Upper lobe of left lung (tissue), 6 donors: ENCODE data around the gene DBH. TPM values are rescaled to one million over a fixed set of nuclear protein-coding genes. Genes with fewer than 3 reads are reported as not detected.

Experiments
- ATAC-seq, 2 donors: fragments of 200-7000 bp; cut with Tn5 transposase; one replicate each; pipeline ENCODE4 v1.9.1; 2022; ENCODE audit warnings: mild to moderate bottlenecking in 2 of 2, moderate library complexity in 2 of 2; ENCODE audit not compliant: low FRiP score in 2 of 2
- DNase-seq, 2 donors: peaks; one replicate each; pipeline ENCODE4 v3.0.0-alpha.2; 2019 to 2020
- H3K27ac ChIP-seq, 4 donors: fragments of 200-600 bp; sonication (generic); one replicate each; pipeline ENCODE4 v1.5.1; 2016 to 2019
- H3K27me3 ChIP-seq, 4 donors: fragments of 200-600 bp; sonication (generic); one replicate each; pipeline ENCODE4 v1.5.1; 2017 to 2019
- H3K36me3 ChIP-seq, 4 donors: fragments of 200-600 bp; sonication (generic); one replicate each; pipeline ENCODE4 v1.5.1; 2016 to 2019
- H3K4me1 ChIP-seq, 4 donors: fragments of 200-600 bp; sonication (generic); one replicate each; pipeline ENCODE4 v1.5.1; 2018 to 2019
- H3K4me3 ChIP-seq, 4 donors: fragments of 200-600 bp; sonication (generic); one replicate each; pipeline ENCODE4 v1.5.1; 2017 to 2019; ENCODE audit warnings: mild to moderate bottlenecking in 2 of 4, moderate library complexity in 1 of 4
- H3K9me3 ChIP-seq, 4 donors: fragments of 200-600 bp; sonication (generic); one replicate each; pipeline ENCODE4 v1.5.1; 2018 to 2019
- EP300 ChIP-seq, 4 donors: sonication (generic); formaldehyde crosslinking; IDR thresholded peaks; one replicate each; pipeline ENCODE4 v1.5.1; 2017; ENCODE audit warnings: antibody characterized with exemption in 4 of 4, control low read depth in 2 of 4
- POLR2A ChIP-seq, 4 donors: fragments of 450-650 bp; IDR thresholded peaks; one replicate each; pipeline ENCODE4 v1.5.1; 2016 to 2017; ENCODE audit warnings: antibody characterized with exemption in 4 of 4, mild to moderate bottlenecking in 2 of 4
- POLR2AphosphoS5 ChIP-seq, 2 donors: sonication (generic); formaldehyde crosslinking; IDR thresholded peaks; one replicate each; pipeline ENCODE4 v1.5.1; 2017; ENCODE audit warnings: antibody characterized with exemption in 2 of 2
- WGBS, 2 donors: methylation state at CpG; one replicate each; pipeline ENCODE4 v1.1.5; 2017 to 2018; 5-methylcytosine and 5-hydroxymethylcytosine counted together
- total RNA-seq, 6 donors: library from RNA; depleted of rRNA in 4 of 6; stranded (reverse); fragments of >200 nt in 4 of 6; gene quantifications; one replicate each; pipeline versions ENCODE4 v1.1.0 to v1.2.1, GENCODE V29; 2016 to 2021
- TF ChIP-seq, protein P1 (sequence below), 6 experiments: fragments of 450-650 bp in 4 of 6; fragments of 200-600 bp in 2 of 6; sonication (generic) in 2 of 6; IDR thresholded peaks; one replicate each; pipeline ENCODE4 v1.5.1; 2016 to 2019; ENCODE audit warnings: antibody characterized with exemption in 6 of 6
- donor health status: DM: no; HTN: no; CAD: no; lungs with moderate emphysema.
- donor health status: DM: no; HTN: yes; CAD: no; lungs with severe emphysema.

Gene DBH
- total RNA-seq, 6 donors from 2014 or later = 0.27 TPM; not detected in 5

DNA sequence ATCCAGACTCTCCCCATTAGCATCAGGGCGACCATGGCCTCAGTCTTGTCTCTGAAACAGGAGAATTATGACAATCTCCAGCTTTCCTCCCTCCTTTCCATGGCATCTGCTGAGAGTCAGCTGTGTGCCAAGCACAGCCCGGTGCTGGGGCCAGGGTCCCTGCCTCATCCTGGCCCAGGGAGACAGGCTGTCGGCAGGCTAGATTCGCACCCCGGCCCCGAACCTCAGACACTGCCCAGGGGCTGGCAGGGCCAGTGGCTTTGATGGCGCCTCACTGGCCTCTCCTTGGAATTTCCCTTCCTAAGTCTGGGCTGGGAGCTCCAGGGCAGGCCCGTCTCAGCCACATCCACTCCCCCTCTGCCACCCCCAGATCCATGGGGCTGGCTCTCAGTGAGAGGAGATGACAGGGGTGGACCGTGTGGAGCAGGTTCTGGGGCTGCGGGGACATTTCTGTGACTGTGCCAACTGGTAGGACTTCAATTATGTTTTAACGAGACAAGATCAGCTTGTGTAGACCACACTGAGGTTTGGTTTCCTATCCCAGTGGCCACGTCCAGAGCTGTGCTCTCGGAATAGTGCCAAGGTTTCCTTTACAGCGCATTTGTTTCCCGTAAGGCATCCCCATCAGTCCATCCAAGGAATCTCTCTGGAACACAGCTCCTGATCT, 42.4 kb upstream of the DBH start:
- ATAC-seq (no peak), DNase-seq (peak in 1 of 2 donors; percentile 65)
- Histone ChIP-seq H3K4me3 (no peak overlapping the region), H3K9me3 (peaks cover 6 to 26% (median 24%) of the 10 kb centered on the region in 4 donors), H3K36me3 (no peaks in the 10 kb centered on the region), H3K4me1 (no peaks in the 10 kb centered on the region), H3K27me3 (no peaks in the 10 kb centered on the region), H3K27ac (no peak overlapping the region)
- TF ChIP-seq EP300 (IDR thresholded peaks at IDR 0.05) (no peak), POLR2A (IDR thresholded peaks at IDR 0.05) (no peak), POLR2AphosphoS5 (IDR thresholded peaks at IDR 0.05) (no peak)
- TF ChIP-seq, protein P1, sequence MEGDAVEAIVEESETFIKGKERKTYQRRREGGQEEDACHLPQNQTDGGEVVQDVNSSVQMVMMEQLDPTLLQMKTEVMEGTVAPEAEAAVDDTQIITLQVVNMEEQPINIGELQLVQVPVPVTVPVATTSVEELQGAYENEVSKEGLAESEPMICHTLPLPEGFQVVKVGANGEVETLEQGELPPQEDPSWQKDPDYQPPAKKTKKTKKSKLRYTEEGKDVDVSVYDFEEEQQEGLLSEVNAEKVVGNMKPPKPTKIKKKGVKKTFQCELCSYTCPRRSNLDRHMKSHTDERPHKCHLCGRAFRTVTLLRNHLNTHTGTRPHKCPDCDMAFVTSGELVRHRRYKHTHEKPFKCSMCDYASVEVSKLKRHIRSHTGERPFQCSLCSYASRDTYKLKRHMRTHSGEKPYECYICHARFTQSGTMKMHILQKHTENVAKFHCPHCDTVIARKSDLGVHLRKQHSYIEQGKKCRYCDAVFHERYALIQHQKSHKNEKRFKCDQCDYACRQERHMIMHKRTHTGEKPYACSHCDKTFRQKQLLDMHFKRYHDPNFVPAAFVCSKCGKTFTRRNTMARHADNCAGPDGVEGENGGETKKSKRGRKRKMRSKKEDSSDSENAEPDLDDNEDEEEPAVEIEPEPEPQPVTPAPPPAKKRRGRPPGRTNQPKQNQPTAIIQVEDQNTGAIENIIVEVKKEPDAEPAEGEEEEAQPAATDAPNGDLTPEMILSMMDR (IDR thresholded peaks at IDR 0.05) = no peak
- 75 to 81% methylated on average over 11 to 15 of the region's 15 CpGs for WGBS, 2 donors

DNA sequence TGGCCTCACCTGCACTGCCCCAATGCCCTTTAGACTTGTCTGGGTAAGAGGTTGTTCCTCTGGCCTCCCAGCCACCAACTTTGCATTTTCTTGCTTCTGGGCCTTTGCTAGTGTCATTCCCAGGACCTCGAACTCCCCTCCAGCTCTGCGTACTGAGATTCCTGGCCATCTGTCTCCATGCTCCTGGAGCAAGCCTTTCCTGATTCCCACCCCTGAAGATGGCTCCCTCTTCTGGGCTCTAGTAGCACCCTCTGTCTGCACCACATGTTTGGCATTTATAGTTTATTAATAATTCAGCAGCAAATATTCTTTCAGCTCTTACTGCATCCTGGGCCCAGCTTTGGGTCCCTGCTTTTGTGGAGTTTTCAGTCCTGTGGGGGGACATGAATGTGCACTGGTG, 41.9 kb upstream of the DBH start:
- 90 to 95% methylated on average over 2 of the region's 2 CpGs for WGBS, 2 donors
- Histone ChIP-seq H3K27me3 (no peaks in the 10 kb centered on the region), H3K36me3 (no peaks in the 10 kb centered on the region), H3K9me3 (peaks cover 6 to 31% (median 24%) of the 10 kb centered on the region in 4 donors), H3K27ac (no peak overlapping the region), H3K4me3 (no peak overlapping the region), H3K4me1 (no peaks in the 10 kb centered on the region)
- no peak for TF ChIP-seq EP300 (IDR thresholded peaks at IDR 0.05)
- TF ChIP-seq POLR2AphosphoS5 (IDR thresholded peaks at IDR 0.05) = no peak
- TF ChIP-seq POLR2A (IDR thresholded peaks at IDR 0.05) = no peak
- TF ChIP-seq, protein P1 (IDR thresholded peaks at IDR 0.05) = no peak
- no peak for DNase-seq
- ATAC-seq = no peak

DNA sequence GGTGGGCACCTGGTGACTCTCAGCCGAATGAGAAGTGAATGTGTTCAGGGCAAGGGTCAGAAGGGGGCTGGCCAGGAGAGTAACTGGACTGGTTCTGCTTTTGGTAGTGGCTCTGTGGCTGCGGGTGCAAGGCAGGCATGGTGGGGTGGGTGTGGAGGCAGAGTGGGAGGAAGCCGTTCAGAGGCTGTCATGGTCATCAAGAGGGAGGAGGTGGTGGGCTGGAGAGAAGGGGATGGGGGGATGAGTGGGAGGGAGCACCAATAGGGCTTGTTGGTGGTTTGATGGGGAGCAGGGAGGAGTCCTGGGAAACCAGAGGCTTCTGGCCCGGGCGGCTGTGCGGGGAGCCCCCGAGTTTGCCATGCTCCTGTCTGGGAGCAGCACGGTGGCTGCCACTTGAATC, 40.3 kb upstream of the DBH start:
- DNase-seq = no peak
- 82 to 84% methylated on average over 8 of the region's 8 CpGs for WGBS, 2 donors

DNA sequence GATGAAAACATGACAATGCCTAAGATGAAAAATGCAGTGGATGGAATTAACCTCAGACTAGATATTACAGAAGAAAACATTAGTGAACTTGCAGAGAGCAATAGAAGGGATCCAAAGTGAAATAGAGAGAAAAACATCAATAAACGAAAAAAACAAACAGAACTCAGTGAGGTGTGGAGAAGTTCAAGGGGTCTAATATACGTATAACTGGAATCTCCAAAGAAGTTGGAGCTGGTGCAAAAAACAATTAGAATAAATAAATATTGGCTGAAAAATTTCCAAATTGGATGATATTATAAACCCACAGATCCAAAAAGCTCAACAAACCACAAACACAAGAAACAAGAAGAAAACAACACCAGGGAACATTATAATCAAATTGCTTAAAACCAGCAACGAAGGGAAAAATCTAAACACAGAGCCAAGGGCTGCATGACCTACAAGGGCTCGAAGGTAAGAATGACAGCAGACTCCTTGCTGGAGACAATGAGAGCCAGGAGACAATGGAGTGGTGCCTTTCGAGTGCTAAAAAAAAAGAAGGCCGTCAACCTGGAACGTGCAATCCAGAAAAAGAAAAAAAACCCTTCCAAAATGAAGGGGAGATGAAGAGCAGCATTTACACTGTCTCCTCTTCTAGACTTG, 38.7 kb upstream of the DBH start:
- no peak for DNase-seq
- no peaks in the 10 kb centered on the region for H3K36me3 ChIP-seq
- WGBS, 2 donors = 79 to 84% methylated on average over 7 of the region's 7 CpGs
- no peak overlapping the region for H3K27ac ChIP-seq
- TF ChIP-seq, protein P1 (IDR thresholded peaks at IDR 0.05) = no peak
- TF ChIP-seq EP300 (IDR thresholded peaks at IDR 0.05) (no peak), POLR2A (IDR thresholded peaks at IDR 0.05) (no peak), POLR2AphosphoS5 (IDR thresholded peaks at IDR 0.05) (no peak)
- H3K27me3 ChIP-seq = no peaks in the 10 kb centered on the region
- H3K4me3 ChIP-seq = no peak overlapping the region
- H3K9me3 ChIP-seq = peaks cover 6 to 31% (median 24%) of the 10 kb centered on the region in 4 donors
- no peaks in the 10 kb centered on the region for H3K4me1 ChIP-seq
- no peak for ATAC-seq

More for the DNA sequence above, 40.3 kb upstream of the DBH start:
- Histone ChIP-seq H3K27ac (no peak overlapping the region), H3K4me3 (no peak overlapping the region), H3K36me3 (no peaks in the 10 kb centered on the region), H3K27me3 (no peaks in the 10 kb centered on the region), H3K4me1 (no peaks in the 10 kb centered on the region), H3K9me3 (peaks cover 6 to 31% (median 24%) of the 10 kb centered on the region in 4 donors)
- no peak for TF ChIP-seq POLR2AphosphoS5 (IDR thresholded peaks at IDR 0.05)
- TF ChIP-seq, protein P1 (IDR thresholded peaks at IDR 0.05) = no peak
- TF ChIP-seq EP300 (IDR thresholded peaks at IDR 0.05) = no peak
- ATAC-seq = no peak
